Endodermal cell (in vitro differentiated cells): ENCODE results near the gene KRT40. TPM values are rescaled to one million over a fixed set of nuclear protein-coding genes. Genes with fewer than 3 reads are reported as not detected.

Experiments
- DNase-seq: peaks from one replicate; pipeline ENCODE4 v3.0.0-alpha.2; 2017
- H3K27ac ChIP-seq: 2 replicates; pipeline ENCODE4 v1.5.1; 2013; ENCODE audit warnings: mild to moderate bottlenecking, low read depth, low read length, moderate library complexity
- H3K27me3 ChIP-seq: 2 replicates; pipeline ENCODE4 v1.6.1; 2013; ENCODE audit warnings: mild to moderate bottlenecking, low read length, moderate library complexity; ENCODE audit not compliant: insufficient read depth, control insufficient read depth, poor library complexity, severe bottlenecking
- H3K36me3 ChIP-seq: 2 replicates; pipeline ENCODE4 v1.7.0; 2013; ENCODE audit warnings: mild to moderate bottlenecking, low read length, moderate library complexity; ENCODE audit not compliant: control insufficient read depth, insufficient read depth
- H3K4me1 ChIP-seq: one replicate; pipeline ENCODE4 v1.7.0; 2013; ENCODE audit warnings: low read length; ENCODE audit not compliant: control insufficient read depth, insufficient read depth
- H3K4me3 ChIP-seq: 2 replicates; pipeline ENCODE4 v1.5.1; 2013; ENCODE audit warnings: mild to moderate bottlenecking, low read length, moderate library complexity
- H3K9ac ChIP-seq: 2 replicates; pipeline ENCODE4 v1.6.1; 2013; ENCODE audit warnings: mild to moderate bottlenecking, low read length, moderate library complexity; ENCODE audit not compliant: poor library complexity, severe bottlenecking; ENCODE audit errors: extremely low read depth
- H3K9me3 ChIP-seq: 2 replicates; pipeline ENCODE4 v1.6.1; 2013; ENCODE audit warnings: mild to moderate bottlenecking, low read length, moderate library complexity; ENCODE audit not compliant: control insufficient read depth
- H3K27ac Mint-ChIP-seq: 2 replicates; pipeline ENCODE4 v1.8.0; 2020; ENCODE audit warnings: mixed read lengths
- H3K27me3 Mint-ChIP-seq: 2 replicates; pipeline ENCODE4 v1.8.0; 2021; ENCODE audit warnings: mild to moderate bottlenecking, mixed read lengths; ENCODE audit not compliant: insufficient read depth
- H3K36me3 Mint-ChIP-seq: 2 replicates; pipeline ENCODE4 v1.8.0; 2020; ENCODE audit warnings: low read depth, mixed read lengths
- H3K4me1 Mint-ChIP-seq: 2 replicates; pipeline ENCODE4 v1.8.0; 2020; ENCODE audit warnings: mixed read lengths
- H3K4me3 Mint-ChIP-seq: 2 replicates; pipeline ENCODE4 v1.8.0; 2020; ENCODE audit warnings: mild to moderate bottlenecking, moderate library complexity, mixed read lengths
- H3K9me3 Mint-ChIP-seq: 2 replicates; pipeline ENCODE4 v1.8.0; 2020; ENCODE audit warnings: mild to moderate bottlenecking, mixed read lengths
- WGBS, 2 experiments: methylation state at CpG; one replicate each; pipeline versions ENCODE4 v1.1.5 to v1.1.7; 2013; ENCODE audit warnings: missing lambda C conversion rate in 2 of 2, mixed read lengths in 1 of 2; ENCODE audit not compliant: insufficient coverage in 1 of 2, insufficient read length in 1 of 2; 5-methylcytosine and 5-hydroxymethylcytosine counted together
- total RNA-seq, 2 donors: library from RNA; stranded (reverse); fragmentation: NEBNext Ultra II Directional in 1 of 2; extraction: Animal tissue kit (Norgen Biotek cat#: 25700) in 1 of 2; gene quantifications; 2 replicates in 1 of 2; 3 replicates in 1 of 2; pipeline ENCODE4 v1.2.1, GENCODE V29; 2021
- TF ChIP-seq, protein P1 (sequence below): fragments of 200-600 bp; sonication (generic); conservative IDR thresholded peaks from 2 replicates; pipeline ENCODE4 v1.5.0; 2021; ENCODE audit warnings: antibody characterized with exemption, mild to moderate bottlenecking

The KRT40 gene
- total RNA-seq, 2 donors from 2014 or later, result not detected

DNA sequence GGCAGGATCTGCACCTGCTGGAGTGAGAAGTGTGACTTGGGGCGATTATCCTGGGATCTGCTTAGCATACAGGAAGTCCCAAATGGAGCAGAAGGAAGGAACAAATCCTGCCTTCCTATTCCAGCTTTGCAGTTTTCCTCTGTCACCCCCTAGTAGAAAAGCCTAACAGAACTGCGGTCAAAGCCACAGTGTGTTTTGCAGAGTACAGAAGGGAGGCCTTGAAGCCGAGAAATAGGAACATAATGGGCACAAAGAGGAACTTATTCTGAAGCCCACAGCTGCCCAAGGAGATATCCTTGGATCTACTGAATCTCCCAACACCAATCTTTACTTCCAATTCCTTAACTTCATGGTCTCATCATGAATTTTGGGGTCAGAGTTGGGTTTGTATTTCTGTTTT is 34.4 kb upstream of the KRT40 start:
- 85 to 100% methylated on average over 1 to 3 of the region's 3 CpGs for WGBS, 2 experiments
- Mint-ChIP-seq H3K9me3 (no peaks in the 10 kb centered on the region), H3K27ac (no peak overlapping the region), H3K4me1 (peaks cover 3% of the 10 kb centered on the region), H3K27me3 (no peaks in the 10 kb centered on the region), H3K36me3 (no peaks in the 10 kb centered on the region), H3K4me3 (no peak overlapping the region)
- Histone ChIP-seq H3K4me1 (no peaks in the 10 kb centered on the region), H3K4me3 (no peak overlapping the region), H3K27me3 (no peaks in the 10 kb centered on the region), H3K9me3 (no peaks in the 10 kb centered on the region), H3K27ac (no peak overlapping the region), H3K9ac (no peak overlapping the region), H3K36me3 (no peaks in the 10 kb centered on the region)
- DNase-seq, result no peak
- TF ChIP-seq, protein P1, sequence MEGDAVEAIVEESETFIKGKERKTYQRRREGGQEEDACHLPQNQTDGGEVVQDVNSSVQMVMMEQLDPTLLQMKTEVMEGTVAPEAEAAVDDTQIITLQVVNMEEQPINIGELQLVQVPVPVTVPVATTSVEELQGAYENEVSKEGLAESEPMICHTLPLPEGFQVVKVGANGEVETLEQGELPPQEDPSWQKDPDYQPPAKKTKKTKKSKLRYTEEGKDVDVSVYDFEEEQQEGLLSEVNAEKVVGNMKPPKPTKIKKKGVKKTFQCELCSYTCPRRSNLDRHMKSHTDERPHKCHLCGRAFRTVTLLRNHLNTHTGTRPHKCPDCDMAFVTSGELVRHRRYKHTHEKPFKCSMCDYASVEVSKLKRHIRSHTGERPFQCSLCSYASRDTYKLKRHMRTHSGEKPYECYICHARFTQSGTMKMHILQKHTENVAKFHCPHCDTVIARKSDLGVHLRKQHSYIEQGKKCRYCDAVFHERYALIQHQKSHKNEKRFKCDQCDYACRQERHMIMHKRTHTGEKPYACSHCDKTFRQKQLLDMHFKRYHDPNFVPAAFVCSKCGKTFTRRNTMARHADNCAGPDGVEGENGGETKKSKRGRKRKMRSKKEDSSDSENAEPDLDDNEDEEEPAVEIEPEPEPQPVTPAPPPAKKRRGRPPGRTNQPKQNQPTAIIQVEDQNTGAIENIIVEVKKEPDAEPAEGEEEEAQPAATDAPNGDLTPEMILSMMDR, result no peak

DNA sequence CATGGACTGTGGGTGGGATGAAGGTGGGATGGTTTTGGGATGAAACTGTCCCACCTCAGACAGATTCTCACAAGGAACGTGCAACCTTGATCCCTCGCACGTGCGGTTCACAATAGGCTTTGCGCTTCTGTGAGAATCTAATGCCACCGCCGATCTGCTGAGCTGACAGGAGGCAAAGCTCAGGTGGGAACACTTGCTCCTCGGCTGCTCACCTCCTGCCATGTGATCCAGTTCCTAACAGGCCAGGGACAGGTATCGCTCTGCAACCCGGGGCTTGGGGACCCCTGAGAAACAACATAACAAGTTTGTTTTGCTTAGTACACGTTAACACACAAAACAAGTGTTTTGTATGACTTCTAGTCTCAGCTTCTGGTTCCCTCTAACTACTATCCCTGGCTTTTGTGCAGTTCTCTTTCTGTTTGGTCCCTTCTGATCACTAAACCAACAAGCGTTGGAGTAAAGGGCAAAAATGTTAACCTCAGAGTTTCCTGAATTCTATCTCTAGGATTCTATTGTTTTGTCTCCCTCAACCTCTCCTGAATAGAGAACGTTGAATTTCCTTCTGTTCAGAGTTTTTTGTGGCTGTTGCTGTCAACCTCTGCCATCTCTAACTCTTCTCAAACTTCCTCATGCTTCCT is 32.6 kb upstream of the KRT40 start:
- 90 to 95% methylated on average over 12 to 13 of the region's 13 CpGs for WGBS, 2 experiments
- H3K36me3 Mint-ChIP-seq, result no peaks in the 10 kb centered on the region
- no peaks in the 10 kb centered on the region for H3K27me3 Mint-ChIP-seq
- Histone ChIP-seq H3K9me3 (no peaks in the 10 kb centered on the region), H3K27me3 (no peaks in the 10 kb centered on the region), H3K27ac (no peak overlapping the region), H3K36me3 (no peaks in the 10 kb centered on the region), H3K4me1 (no peaks in the 10 kb centered on the region), H3K4me3 (no peak overlapping the region), H3K9ac (no peak overlapping the region)
- no peak overlapping the region for H3K27ac Mint-ChIP-seq
- no peaks in the 10 kb centered on the region for H3K9me3 Mint-ChIP-seq
- H3K4me1 Mint-ChIP-seq, result peaks cover 8% of the 10 kb centered on the region
- no peak overlapping the region for H3K4me3 Mint-ChIP-seq
- TF ChIP-seq, protein P1, result no peak
- DNase-seq, result no peak

DNA sequence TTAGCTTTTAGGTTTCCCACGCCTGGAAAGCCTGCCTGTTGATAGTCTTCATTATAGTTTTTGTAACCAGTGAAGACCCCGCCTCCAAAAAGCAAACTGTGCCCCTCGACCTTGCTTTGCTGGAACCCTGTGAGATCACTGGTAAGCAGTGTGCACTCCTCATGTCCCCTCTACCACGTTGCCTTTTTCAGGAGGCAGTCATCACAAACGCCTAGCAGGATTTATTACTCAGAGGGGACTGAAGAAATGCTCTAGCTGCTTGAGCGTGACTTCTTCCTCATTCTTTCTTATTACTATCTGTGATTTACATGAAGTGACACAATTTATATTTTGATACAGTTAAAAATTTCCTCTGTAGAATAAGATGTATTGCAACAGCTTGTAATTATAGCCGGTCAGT is 31.3 kb upstream of the KRT40 start:
- DNase-seq, result no peak
- Histone ChIP-seq H3K9ac (no peak overlapping the region), H3K4me3 (no peak overlapping the region), H3K27me3 (no peaks in the 10 kb centered on the region), H3K27ac (no peak overlapping the region), H3K4me1 (no peaks in the 10 kb centered on the region), H3K9me3 (no peaks in the 10 kb centered on the region), H3K36me3 (no peaks in the 10 kb centered on the region)
- Mint-ChIP-seq H3K9me3 (no peaks in the 10 kb centered on the region), H3K36me3 (no peaks in the 10 kb centered on the region), H3K27ac (no peak overlapping the region), H3K27me3 (no peaks in the 10 kb centered on the region), H3K4me3 (no peak overlapping the region), H3K4me1 (peaks cover 8% of the 10 kb centered on the region)
- WGBS, 2 experiments, result 82 to 87% methylated on average over 6 to 7 of the region's 7 CpGs
- TF ChIP-seq, protein P1, result no peak
